ENCODE measurements around the gene SRC. TPM values are rescaled to one million over a fixed set of nuclear protein-coding genes. Genes with fewer than 3 reads are reported as not detected.

SRC gene
- total RNA-seq, 2 donors from 2014 or later = 75.6 to 109 TPM

DNA sequence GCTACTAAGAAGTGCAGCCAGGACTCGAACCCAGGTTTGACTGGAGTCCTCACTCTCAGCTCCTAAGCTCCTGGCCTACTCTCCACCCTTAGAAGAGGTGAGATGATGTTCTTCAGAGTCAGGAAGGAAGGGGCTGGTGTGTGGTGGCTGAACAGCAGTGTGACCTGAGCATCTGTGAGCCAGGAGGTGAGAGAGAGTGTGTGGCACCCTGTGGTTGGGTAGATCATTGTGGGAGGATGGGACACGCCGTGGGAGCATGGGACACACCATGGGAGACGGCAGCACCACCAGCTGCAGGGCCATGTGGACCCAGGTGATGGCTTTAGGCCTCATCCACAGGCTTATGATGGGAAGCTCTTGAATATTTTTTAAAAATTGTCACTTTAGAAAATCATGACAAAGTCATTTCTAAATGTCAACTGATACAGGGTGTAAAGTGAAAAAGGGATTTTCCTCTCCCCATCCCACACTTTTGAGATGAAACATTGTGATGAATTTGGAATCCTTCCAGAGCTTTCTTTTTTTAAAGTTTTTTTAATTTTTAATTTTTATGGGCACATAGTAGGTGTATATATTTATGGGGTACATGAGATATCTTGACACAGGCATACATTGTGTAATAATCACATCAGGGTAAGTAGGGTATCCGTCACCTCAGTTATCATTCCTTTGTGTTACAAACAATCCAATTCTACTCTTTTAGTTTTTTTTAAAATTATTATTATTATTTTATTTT lies 31.6 kb downstream of the SRC start:
- no peak overlapping the region for H3K4me3 ChIP-seq (ENCODE audit: low read length)
- Mint-ChIP-seq H3K4me3 (no peak overlapping the region), H3K9me3 (no peaks in the 10 kb centered on the region), H3K36me3 (ENCODE audit: low read depth) (peaks cover 48% of the 10 kb centered on the region), H3K4me1 (peaks cover 30% of the 10 kb centered on the region), H3K27me3 (ENCODE audit: insufficient read depth) (no peaks in the 10 kb centered on the region), H3K27ac (peak overlapping the region; percentile 62)
- TF ChIP-seq, protein P1, sequence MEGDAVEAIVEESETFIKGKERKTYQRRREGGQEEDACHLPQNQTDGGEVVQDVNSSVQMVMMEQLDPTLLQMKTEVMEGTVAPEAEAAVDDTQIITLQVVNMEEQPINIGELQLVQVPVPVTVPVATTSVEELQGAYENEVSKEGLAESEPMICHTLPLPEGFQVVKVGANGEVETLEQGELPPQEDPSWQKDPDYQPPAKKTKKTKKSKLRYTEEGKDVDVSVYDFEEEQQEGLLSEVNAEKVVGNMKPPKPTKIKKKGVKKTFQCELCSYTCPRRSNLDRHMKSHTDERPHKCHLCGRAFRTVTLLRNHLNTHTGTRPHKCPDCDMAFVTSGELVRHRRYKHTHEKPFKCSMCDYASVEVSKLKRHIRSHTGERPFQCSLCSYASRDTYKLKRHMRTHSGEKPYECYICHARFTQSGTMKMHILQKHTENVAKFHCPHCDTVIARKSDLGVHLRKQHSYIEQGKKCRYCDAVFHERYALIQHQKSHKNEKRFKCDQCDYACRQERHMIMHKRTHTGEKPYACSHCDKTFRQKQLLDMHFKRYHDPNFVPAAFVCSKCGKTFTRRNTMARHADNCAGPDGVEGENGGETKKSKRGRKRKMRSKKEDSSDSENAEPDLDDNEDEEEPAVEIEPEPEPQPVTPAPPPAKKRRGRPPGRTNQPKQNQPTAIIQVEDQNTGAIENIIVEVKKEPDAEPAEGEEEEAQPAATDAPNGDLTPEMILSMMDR (conservative IDR thresholded peaks at IDR 0.05) = no peak
- H3K9ac ChIP-seq (ENCODE audit: extremely low read depth, low read length, poor library complexity, severe bottlenecking) = no peak overlapping the region
- DNase-seq = peak; percentile 49
- WGBS, 2 experiments (ENCODE audit: insufficient coverage in 1 of 2, insufficient read length in 1 of 2) = 83 to 96% methylated on average over 4 of the region's 5 CpGs
- H3K36me3 ChIP-seq (ENCODE audit: control insufficient read depth, insufficient read depth, low read length) = peaks cover 64% of the 10 kb centered on the region
- no peaks in the 10 kb centered on the region for H3K27me3 ChIP-seq (ENCODE audit: control insufficient read depth, insufficient read depth, low read length, poor library complexity, severe bottlenecking)
- H3K27ac ChIP-seq (ENCODE audit: low read depth, low read length) = no peak overlapping the region
- H3K9me3 ChIP-seq (ENCODE audit: control insufficient read depth, low read length) = no peaks in the 10 kb centered on the region
- peaks cover 9% of the 10 kb centered on the region for H3K4me1 ChIP-seq (ENCODE audit: control insufficient read depth, insufficient read depth, low read length)

DNA sequence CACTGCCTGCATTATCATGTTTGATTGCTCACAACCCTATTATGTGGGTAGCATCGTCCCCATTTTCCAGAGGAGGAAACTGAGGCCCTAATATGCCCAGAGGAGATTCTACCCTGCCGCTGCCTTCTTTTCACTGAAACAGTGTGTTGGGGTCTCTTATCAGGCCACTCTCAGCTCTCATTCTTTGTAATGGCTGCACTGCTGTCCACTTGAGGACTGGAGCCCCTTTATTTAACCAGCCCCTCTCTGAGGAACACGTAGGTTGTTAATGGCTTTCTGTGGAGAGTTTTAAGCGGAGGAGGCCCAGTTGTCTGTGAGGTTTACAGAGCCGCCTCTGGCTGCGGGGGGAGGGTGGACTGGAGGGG lies 32.5 kb downstream of the SRC start:
- H3K4me1 Mint-ChIP-seq = peaks cover 30% of the 10 kb centered on the region
- H3K4me3 Mint-ChIP-seq = no peak overlapping the region
- no peaks in the 10 kb centered on the region for H3K27me3 Mint-ChIP-seq (ENCODE audit: insufficient read depth)
- Histone ChIP-seq H3K4me3 (ENCODE audit: low read length) (no peak overlapping the region), H3K27ac (ENCODE audit: low read depth, low read length) (no peak overlapping the region), H3K27me3 (ENCODE audit: control insufficient read depth, insufficient read depth, low read length, poor library complexity, severe bottlenecking) (no peaks in the 10 kb centered on the region), H3K4me1 (ENCODE audit: control insufficient read depth, insufficient read depth, low read length) (peaks cover 9% of the 10 kb centered on the region), H3K9ac (ENCODE audit: extremely low read depth, low read length, poor library complexity, severe bottlenecking) (no peak overlapping the region), H3K36me3 (ENCODE audit: control insufficient read depth, insufficient read depth, low read length) (peaks cover 64% of the 10 kb centered on the region), H3K9me3 (ENCODE audit: control insufficient read depth, low read length) (no peaks in the 10 kb centered on the region)
- DNase-seq = no peak
- WGBS, 2 experiments (ENCODE audit: insufficient coverage in 1 of 2, insufficient read length in 1 of 2) = 91 to 95% methylated on average over 2 to 6 of the region's 6 CpGs
- TF ChIP-seq, protein P1 (conservative IDR thresholded peaks at IDR 0.05) = no peak
- no peaks in the 10 kb centered on the region for H3K9me3 Mint-ChIP-seq
- H3K27ac Mint-ChIP-seq = peak overlapping the region; percentile 78
- peaks cover 56% of the 10 kb centered on the region for H3K36me3 Mint-ChIP-seq (ENCODE audit: low read depth)

DNA sequence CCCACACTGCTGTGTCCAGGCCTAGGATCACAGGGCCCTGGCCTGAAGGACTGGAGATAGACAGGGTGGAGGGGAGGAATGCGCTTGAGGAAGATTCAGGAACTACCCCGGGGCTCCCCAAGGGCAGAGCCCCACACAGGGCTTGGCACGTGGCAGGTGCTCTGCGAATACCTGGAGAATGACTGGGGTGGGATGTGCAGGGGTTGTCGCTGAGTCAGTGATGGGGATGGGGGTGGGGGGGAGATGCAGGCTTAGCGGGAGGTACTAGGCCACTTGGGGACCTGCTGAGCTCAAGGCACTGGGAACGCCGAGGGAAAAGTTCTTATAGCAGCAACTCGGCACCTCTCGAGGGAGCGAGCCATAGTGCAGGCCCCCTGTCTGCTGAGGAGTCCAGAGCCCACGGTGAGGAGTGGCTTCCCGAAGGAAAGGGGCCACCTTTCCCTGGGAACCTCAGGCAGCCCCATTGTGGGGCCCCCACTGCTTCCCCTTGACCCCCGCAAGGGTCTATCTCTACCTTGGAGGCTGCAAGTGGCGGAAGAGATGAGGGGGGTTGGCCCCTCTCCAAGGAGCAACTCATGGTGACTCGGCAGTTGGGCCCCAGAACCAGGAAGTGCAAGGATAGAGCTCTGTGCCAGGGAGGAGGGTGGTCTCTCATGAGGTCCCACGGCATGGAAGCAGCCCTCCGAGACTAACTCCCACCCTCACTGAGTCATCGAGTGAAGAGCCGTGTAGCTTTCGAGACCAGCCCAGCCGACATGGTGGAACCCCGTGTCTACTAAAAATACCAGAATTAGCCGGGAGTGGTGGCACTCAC lies 33.1 kb downstream of the SRC start:
- WGBS, 2 experiments (ENCODE audit: insufficient coverage in 1 of 2, insufficient read length in 1 of 2) = 90 to 93% methylated on average over 13 to 24 of the region's 24 CpGs
- peak; percentile 71 for DNase-seq
- Histone ChIP-seq H3K9ac (ENCODE audit: extremely low read depth, low read length, poor library complexity, severe bottlenecking) (no peak overlapping the region), H3K36me3 (ENCODE audit: control insufficient read depth, insufficient read depth, low read length) (peaks cover 61% of the 10 kb centered on the region), H3K27ac (ENCODE audit: low read depth, low read length) (peak overlapping the region; percentile 40), H3K9me3 (ENCODE audit: control insufficient read depth, low read length) (no peaks in the 10 kb centered on the region), H3K4me1 (ENCODE audit: control insufficient read depth, insufficient read depth, low read length) (peaks cover 9% of the 10 kb centered on the region), H3K27me3 (ENCODE audit: control insufficient read depth, insufficient read depth, low read length, poor library complexity, severe bottlenecking) (no peaks in the 10 kb centered on the region), H3K4me3 (ENCODE audit: low read length) (no peak overlapping the region)
- Mint-ChIP-seq H3K36me3 (ENCODE audit: low read depth) (peaks cover 56% of the 10 kb centered on the region), H3K4me1 (peaks cover 30% of the 10 kb centered on the region), H3K27ac (peak overlapping the region; percentile 78), H3K27me3 (ENCODE audit: insufficient read depth) (no peaks in the 10 kb centered on the region), H3K9me3 (no peaks in the 10 kb centered on the region), H3K4me3 (no peak overlapping the region)
- TF ChIP-seq, protein P1 (conservative IDR thresholded peaks at IDR 0.05) = no peak
